ENCODE results near the gene PRRC2A. TPM values are rescaled to one million over a fixed set of nuclear protein-coding genes. Genes with fewer than 3 reads are reported as not detected.

The PRRC2A gene
- total and polyA plus RNA-seq, 12 donors = 83.9 to 179 (median 98.9) TPM

DNA sequence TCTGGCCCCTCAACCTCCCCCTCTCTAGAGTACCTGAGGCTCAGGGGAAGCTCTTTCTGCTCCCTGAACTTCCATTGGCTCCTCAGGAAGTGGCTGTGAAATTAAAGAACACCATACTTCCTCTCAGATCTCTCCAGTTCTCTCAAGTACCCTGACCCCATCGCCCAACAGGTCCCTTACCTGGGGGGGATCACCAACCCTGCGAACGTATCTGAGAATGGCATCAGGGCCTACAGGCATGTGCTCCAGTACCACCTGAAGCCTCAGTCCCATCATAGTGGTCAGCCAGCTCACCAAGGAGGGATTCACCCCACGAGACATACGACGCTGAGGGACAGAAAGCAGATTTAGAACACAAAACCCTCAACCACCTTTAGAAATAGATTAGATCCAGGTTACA is 20.1 kb downstream of the PRRC2A start:
- Histone ChIP-seq H3K4me1 (peaks cover 0 to 9% (median 0%) of the 10 kb centered on the region in 9 donors), H3K9me3 (no peaks in the 10 kb centered on the region), H3K27me3 (no peaks in the 10 kb centered on the region), H3K4me3 (no peak overlapping the region), H3K27ac (no peak overlapping the region), H3K36me3 (peaks cover 15 to 100% (median 97%) of the 10 kb centered on the region in 9 donors)
- 95 to 97% methylated on average over 6 of the region's 6 CpGs for WGBS, 2 donors
- TF ChIP-seq CTCF (IDR thresholded peaks at IDR 0.05) = no peak
- no peak for DNase-seq
- no peak for ATAC-seq
- intact Hi-C loops (cut with DNase I) = no loop called here

GRCh38 chr6:31641370-31641769 is 20.9 kb downstream of the PRRC2A start:
- ATAC-seq (no peak), DNase-seq (no peak)
- H3K27ac ChIP-seq = no peak overlapping the region
- intact Hi-C loops (cut with DNase I) = no loop called here
- H3K9me3 ChIP-seq = no peaks in the 10 kb centered on the region
- no peak overlapping the region for H3K4me3 ChIP-seq
- peaks cover 0 to 9% (median 0%) of the 10 kb centered on the region in 9 donors for H3K4me1 ChIP-seq
- H3K36me3 ChIP-seq = peaks cover 12 to 100% (median 97%) of the 10 kb centered on the region in 9 donors
- TF ChIP-seq CTCF (IDR thresholded peaks at IDR 0.05) = no peak
- WGBS, 2 donors = 85 to 89% methylated on average over 4 of the region's 4 CpGs
- no peaks in the 10 kb centered on the region for H3K27me3 ChIP-seq

GRCh38 chr6:31642798-31643570 is 22.5 kb downstream of the PRRC2A start:
- peaks cover 3 to 100% (median 96%) of the 10 kb centered on the region in 9 donors for H3K36me3 ChIP-seq
- intact Hi-C loops (cut with DNase I) = no loop called here
- H3K27ac ChIP-seq = no peak overlapping the region
- H3K9me3 ChIP-seq = no peaks in the 10 kb centered on the region
- no peaks in the 10 kb centered on the region for H3K27me3 ChIP-seq
- 93 to 95% methylated on average over 6 of the region's 6 CpGs for WGBS, 2 donors
- H3K4me1 ChIP-seq = peaks cover 0 to under 1% (median 0%) of the 10 kb centered on the region in 9 donors
- DNase-seq (no peak), ATAC-seq (no peak)
- TF ChIP-seq CTCF (IDR thresholded peaks at IDR 0.05) = no peak
- H3K4me3 ChIP-seq = no peak overlapping the region

DNA sequence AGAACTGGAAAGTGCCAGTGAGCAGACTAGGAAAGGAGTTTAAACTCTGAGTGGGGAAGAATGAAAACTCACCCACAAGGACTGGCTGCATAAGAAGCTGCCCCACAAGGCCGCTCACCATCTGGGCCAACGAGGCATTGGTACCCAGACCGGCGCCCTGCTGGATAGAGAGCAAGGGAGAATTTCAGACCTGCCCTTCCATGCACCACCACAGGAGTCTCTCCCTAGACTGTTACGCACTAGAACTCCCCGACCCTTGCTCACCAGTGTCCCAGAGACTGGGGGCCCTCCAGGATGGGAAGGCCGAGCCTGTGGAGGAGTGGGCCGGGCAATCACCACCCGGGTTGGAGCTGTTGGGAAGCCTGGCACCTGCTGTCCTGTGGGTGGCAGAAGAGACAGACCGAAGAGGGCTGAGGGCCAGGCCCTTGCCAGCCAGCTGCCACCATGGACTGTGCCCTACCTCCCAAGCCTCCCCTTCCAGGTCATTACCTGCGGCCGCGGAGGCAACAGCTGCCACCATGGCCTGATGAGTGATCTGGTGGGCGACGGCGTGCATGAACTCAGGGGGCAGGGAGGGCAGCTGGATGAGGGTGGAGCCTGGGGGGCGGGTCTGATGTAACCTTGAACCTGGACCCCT is 23.4 kb downstream of the PRRC2A start:
- 88 to 93% methylated on average over 16 to 17 of the region's 17 CpGs for WGBS, 2 donors
- Histone ChIP-seq H3K36me3 (peaks cover 3 to 100% (median 98%) of the 10 kb centered on the region in 9 donors), H3K4me1 (no peaks in the 10 kb centered on the region), H3K9me3 (no peaks in the 10 kb centered on the region), H3K4me3 (no peak overlapping the region), H3K27me3 (no peaks in the 10 kb centered on the region), H3K27ac (no peak overlapping the region)
- ATAC-seq (peak in 3 of 8 donors; percentile 2 to 8 (median 4)), DNase-seq (no peak)
- no peak for TF ChIP-seq CTCF (IDR thresholded peaks at IDR 0.05)
- intact Hi-C loops (cut with DNase I) = no loop called here
